NCI-H2107 (cell line): Measurements from ENCODE around the gene DPP3.
"Not testable (repeated sequence)": the region's sequence is repeated elsewhere in the genome, so short reads cannot be mapped to it uniquely, and the experiment has no call there.

ENCODE experiments used
- DNase-seq: peaks from one replicate; lab custom pipeline; 2025; lab: John Stamatoyannopoulos, UW

Gene DPP3

DNA sequence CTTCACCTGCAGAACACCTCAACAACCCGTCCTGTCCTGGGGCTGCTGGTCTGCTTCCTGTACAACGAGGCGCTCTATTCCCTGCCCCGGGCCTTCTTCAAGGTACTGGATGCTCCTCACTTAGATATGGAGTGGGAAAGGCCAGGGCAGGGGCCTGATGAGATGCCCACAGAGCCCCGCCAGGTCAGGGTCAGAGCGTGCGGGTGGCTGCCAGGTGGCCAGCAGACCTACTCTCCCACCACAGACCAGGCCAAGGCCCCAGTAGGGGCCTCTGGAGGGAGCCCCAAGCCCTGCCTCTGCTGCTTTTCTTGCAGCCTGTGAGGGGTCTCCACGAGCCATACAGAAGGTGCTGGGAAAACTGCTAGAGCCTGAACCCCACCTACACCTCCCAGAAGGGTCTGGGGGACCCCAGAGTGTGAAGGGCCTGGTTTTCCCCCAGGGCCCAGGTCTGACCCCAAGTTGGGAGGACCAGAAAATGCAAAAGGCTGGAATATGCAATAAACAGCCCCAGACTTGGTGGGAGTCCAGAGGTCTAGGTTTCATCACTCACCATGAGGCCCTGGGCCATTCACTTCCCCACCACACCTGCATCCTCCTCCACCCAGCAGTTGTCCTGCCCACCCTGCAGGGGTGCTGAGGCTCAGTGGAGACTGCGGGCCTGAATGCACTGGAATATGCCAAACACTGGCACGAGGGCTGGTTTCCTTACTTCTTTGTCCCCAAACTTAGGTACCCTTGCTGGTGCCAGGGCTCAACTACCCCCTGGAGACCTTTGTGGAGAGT lies 50.9 kb downstream of the DPP3 start:
- no peak for DNase-seq

- DNase-seq, result no peak
These were observed 51.6 kb downstream of the DPP3 start for GRCh38 chr11:66531841-66532240.

DNA sequence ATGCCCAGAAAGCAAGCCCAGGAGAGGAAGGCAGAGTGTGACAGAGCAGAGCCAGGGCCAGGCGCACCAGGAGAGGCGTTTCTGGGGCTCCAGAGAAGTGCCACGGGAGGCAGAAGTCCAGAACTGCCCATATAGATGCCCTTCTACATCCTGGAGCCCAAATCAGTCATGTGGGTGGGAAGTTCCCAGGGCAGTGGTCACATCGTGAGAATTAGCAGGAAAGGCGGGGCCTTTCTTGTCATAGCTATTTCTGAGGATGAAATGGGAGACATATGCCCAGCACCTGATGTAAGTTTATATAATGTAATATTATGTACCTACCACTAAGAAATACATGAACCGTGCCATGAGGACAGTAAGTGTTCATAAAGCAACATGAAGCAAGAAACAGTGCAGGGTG lies 52.5 kb downstream of the DPP3 start:
- no peak for DNase-seq

DNA sequence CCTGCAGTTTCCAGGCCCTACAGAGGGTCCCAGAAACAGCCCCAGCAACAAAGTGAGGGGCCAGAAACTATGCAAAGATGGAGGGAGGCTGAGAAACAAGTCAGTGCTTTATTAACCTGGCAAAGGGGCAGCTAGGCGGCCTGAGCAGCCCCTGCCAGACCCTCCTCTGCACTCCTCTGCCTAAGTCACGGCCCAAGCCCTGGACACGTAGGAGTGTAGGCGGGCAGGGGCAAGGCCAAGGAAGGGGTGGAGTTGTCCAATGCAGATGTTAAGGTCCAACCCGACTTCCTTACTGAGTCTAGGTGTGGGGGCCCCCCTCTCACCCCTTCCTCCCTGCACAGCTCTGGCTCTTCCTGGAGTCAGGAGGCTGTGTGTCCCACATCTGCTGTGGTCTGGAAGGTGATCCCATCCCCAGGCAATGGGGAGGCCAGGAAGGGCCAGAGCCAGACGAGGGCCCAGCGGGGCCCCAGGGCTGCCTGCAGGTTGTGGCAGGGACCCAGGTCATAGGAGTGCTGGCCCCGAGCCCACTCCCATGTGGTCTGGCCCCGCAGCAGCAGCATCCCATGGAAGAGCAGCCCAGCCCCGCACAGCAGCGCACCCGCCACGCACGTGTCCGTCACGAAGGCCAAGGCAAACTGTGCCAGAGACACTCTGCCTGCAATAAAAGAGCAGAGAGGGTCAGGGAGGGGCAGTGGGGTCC lies 59.1 kb downstream of the DPP3 start:
- DNase-seq, result no peak

DNA sequence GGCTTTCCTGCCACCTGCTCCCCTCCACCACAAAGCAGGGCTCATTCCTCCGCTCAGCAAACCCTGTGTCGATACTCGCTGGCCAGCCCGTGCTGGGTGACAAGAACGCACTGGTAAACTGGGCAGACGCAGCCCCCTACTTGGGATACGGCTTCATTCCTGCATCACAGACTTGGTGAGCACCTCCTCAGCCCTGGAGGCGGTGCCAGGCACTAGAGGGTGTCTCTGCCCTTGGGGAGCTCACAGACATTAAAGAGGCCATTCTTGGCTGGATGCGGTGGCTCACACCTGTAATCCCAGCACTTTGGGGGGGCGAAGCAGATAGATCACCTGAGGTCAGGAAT lies 59.6 kb downstream of the DPP3 start:
- DNase-seq, result no peak

DNA sequence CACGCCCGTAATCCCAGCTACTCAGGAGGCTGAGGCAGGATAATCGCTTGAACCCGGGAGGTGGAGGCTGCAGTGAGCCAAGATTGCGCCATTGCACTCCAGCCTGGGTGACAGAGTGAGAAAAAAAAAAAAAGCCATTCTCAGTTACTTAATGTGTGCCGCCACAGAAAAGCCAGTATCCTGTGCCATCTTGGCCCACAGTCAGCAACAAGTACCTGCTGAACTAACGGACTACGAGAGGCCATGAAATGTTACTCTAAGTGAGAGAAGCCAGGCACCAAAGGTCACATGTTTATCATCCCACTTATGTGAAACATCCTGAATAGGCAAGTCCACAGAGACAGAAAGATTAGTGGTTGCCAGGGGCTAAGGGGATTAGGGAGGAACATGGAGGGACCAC lies 60.4 kb downstream of the DPP3 start:
- DNase-seq, result not testable (repeated sequence)

DNA sequence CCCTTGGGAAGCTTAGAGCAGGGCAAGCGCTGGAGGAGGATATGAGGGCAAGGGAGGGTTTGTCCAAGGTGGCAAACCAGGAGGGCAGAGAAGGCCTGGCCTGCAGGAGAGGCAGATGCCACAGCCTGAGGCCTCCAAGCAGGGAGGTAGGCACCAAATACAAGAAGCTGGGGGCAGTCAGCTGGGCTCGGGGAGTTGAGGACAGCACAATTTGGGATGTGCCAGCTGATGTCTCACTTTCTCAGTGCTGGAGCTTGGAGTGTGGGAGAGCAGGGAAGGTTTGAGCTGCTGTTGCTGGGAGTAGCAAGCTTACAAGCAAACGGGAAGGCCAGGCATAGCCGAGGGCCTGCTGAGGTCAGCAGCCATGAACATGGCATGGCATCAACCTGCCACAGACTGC lies 61.7 kb downstream of the DPP3 start:
- DNase-seq, result no peak

DNA sequence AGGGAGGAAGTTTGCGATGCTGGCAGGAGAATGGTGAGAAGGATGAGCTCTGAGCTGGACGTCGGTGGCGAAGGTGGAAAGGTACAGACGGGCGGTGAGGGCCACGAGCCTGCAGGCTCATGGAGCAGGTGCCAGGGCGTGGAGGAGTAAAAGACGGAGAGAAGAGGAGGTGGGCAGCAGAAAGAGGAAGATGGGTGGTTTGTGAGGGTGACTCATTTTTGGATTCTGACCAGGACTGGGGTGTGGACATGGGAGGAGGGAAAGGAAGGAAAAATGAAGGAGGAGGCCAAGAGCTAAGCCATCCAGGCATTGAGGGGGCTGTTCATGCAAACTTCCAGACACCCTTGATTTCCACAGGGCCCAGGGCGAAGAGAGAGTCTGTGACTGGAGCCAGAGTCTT lies 62.1 kb downstream of the DPP3 start:
- DNase-seq, result no peak

GRCh38 chr11:66543263-66544107 lies 63.3 kb downstream of the DPP3 start:
- DNase-seq, result no peak

DNA sequence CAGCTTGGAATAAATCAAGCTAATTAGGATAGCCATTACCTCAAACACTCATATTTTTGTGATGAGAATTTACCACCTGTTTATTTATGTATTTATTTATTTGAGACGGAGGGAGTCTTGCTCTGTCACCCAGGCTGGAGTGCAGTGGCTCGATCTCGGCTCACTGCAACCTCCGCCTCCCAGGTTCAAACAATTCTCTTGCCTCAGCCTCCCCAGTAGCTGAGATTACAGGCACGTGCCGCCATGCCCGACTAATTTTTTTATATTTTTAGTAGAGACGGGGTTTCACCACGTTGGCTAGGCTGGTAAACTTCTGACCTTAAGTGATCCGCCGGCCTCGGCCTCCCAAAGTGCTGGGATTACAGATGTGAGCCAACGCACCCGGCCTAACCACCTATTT lies 64.7 kb downstream of the DPP3 start:
- DNase-seq, result not testable (repeated sequence)

- peak; percentile 69 for DNase-seq
These were observed 65.6 kb downstream of the DPP3 start, which contains the start of gene ZDHHC24 for GRCh38 chr11:66545701-66546367. Gene ZDHHC24, minus strand, starts transcription at chr11:66546048. Its CDS starts 45 bp downstream, at chr11:66546003.

DNA sequence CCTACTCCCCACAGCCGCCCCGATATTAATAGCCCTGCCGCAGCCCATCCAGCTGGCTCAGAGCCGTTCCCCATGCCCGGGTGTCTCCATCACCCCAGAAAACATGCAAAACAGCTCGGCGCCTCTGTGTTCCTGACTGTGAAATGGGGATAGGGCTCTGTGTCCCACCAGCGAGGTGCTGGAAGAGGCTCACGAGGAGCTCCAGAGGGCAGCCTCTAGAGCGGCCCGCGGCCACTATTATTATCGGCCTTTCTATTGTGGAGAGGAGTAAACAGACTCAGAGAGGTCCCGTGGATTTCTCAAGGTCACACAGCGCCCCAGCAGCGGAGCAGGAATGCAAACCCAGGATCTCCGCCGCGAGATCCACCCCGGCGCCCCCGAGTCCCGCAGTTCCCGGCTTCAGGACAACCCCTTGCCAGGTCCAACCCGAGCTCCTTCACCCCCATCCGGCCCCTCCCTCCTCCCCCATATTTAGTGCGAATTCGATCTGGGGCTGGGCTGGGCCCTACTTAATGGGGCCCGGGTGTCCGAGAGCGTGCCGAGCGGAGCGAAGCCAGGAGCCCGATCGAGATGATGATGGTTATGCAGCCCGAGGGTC lies 66.2 kb downstream of the DPP3 start, which contains the start of gene ACTN3:
Gene ACTN3, plus strand, starts transcription at position 536 of the 598 bp plus-strand sequence. Its CDS starts 35 bp downstream, at position 571.
- DNase-seq, result no peak

DNA sequence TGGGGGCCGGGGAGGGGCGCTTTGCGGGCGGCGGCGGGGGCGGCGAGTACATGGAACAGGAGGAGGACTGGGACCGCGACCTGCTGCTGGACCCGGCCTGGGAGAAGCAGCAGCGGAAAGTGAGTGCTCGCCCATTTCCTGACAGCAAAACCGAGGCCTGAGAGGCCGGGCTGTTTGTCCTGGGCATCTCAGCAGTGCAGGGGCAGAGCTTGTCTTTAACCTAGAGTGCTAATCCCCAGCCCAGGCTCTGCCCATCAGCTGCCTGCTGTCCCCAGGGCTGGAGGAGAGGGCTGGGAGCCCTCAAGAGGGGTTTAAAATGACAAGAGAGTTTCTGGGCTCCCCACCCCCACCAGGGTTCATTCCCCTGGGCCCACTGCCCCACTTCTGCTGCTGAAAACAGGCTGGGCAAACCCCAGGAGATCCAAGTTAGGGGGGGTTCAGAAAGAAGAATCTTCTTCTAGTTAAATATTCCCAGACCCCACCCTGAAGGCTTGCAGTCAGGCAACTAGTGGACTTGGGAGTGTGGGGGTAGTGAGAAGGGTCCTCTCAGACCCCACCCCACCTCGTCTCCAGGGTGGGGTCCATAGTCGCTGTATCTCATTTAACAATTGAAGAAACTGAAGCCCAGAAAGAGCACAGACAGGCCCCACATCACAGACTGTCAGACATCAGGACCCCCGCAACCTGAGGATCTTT lies 66.9 kb downstream of the DPP3 start:
- no peak for DNase-seq

- no peak for DNase-seq
These were observed 67.4 kb downstream of the DPP3 start for GRCh38 chr11:66547662-66548009.

DNA sequence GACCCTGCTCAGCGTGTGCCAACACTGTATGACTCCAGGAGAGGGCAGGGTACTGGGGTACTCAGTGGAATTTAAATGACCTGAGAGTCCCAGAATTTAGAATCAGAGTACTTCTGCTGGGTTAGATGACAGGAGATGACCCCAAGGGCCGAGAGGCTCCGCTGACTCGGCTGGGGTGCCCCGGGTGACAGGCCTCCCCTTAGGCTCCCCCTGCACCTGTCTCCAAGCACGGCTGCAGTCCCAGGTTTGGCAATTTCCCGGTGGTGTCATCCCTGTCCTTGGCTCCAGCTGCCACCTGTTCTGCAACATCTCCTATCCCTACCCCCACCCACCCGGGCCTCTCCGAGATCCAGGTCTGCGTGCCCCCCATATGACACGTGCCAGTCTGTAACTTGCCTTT lies 67.8 kb downstream of the DPP3 start:
- DNase-seq, result no peak

DNA sequence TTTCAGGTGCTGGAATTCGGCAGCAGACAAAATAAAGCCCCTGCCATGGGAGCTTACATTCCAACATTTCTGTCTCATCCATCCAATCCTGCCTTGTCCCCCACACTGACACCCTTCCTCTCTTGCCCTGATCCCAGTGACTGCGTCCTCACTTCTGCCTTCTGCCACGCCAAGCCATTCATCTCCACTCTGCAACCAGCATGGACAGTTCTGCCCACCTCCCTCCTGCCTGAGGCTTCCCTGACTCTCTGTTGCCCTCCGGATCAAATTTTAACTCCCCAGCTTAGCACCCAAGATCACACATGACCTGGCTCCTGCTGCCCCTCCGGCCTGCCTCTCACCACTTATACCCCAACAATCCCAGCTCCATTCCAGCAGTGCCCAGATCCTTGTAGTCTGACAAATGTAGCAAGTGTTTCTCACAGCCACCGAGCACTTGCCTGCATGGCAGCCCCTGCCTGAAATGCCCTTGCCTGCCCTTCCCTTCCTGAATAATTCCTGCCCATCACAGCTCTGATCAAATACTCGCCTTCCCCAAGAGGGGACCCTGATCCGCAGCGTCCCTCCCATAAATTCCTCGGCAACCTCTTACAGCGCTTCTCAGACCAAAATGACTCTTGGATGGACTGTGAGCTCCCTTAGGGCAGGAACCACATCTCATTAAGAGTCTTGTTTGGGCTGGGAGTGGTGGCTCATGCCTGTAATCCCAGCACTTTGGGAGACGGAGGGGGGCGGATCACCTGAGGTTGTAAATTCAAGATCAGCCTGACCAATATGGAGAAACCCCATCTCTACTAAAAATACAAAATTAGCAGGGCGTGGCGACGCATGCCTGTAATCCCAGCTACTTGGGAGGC lies 68.8 kb downstream of the DPP3 start:
- no peak for DNase-seq

DNA sequence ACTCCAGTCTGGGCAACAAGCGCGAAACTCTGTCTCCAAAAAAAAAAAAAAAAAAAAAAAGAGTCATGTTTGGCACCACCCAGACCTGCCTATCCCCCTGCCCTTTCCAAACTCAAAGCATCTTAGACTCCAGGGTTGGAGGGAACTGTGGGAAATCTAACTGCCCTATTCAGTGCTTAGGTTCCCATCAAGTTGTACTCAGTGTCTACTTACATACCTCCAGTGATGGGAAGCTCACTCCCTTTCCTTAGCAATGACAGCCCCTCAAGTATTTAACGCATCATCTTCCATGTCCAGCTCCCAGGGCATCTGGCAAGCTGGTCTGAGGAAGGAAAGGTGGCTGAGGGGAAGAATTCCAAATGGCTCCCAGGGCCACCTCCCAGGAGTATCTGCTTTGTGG lies 69.5 kb downstream of the DPP3 start:
- no peak for DNase-seq

DNA sequence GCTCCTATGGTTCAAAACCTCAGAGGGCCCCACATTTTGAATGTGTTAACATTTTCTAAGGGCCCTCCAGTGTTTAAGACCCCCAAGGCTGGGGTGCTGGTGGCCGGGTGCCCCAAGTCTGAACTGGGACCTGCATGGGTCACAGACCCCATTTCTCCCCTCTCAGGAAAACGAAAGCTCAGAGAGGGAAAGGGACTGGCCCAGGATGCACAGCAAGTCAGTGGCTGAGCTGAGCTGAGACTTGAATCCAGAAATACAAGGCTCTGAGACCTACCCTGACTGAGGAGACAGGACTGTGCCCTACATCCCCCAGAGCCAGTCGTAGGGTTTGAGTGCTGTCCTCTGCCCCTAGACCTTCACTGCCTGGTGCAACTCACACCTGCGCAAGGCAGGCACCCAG lies 70.7 kb downstream of the DPP3 start:
- no peak for DNase-seq

DNA sequence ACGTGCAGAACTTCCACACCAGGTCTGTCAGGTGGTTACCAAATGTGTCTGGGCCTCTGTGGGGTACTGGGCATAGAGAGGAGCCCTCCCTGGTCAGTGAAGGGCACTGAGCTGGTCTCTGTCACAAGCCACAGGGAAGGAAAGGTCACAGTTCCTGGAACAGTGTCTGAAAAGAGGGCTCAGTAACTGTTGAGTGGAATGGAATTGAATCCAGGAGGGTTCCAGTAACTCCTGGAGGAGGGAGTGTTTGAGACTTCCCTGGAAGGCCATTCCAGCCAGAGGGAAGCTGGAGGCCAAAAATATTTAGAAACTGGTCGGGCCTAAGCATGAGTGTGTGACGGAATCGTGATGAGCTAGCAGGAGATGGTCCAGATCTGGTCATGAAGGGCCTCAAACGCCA lies 74.4 kb downstream of the DPP3 start:
- DNase-seq, result no peak

GRCh38 chr11:66555416-66555815 lies 75.2 kb downstream of the DPP3 start:
- DNase-seq, result no peak
